Myometrial cell (primary cell): ENCODE results near the gene PRND. TPM values are rescaled to one million over a fixed set of nuclear protein-coding genes. Genes with fewer than 3 reads are reported as not detected.

ENCODE experiments used
- total RNA-seq: library from RNA; depleted of rRNA; stranded (reverse); fragments of >200 nt; gene quantifications from 2 replicates; pipeline ENCODE4 v1.2.3, GENCODE V29; 2015

PRND gene, protein sequence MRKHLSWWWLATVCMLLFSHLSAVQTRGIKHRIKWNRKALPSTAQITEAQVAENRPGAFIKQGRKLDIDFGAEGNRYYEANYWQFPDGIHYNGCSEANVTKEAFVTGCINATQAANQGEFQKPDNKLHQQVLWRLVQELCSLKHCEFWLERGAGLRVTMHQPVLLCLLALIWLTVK
- total RNA-seq = not detected in 2 replicates

DNA sequence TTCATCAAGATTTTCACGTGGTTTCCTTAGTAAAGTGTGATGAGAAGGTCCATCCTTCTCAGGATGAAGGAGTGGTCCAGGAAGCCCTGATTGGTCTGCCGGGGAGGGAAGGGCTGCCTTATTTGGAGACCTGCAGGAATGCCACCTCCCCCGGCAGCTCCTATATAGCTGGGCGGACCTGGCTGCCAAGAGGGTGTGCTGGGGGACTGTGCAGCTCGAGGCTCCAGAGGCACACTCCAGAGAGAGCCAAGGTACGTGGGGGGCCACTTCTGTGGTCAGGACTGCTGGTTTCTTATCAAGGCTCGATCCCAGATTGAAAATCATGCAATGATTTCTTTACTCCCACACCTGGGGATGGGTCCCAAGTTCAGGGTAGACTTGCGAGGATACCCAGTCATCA lies at the start of gene PRND:
Gene PRND (plus strand): TSS at position 191 of the 400 bp plus-strand sequence. CDS start 2,643 bp downstream, outside the sequence.

Other genes with a start within 250 kb of the PRND start
- gene PRNP, start 35.5 kb upstream of the PRND start, total RNA-seq = 198 and 239 TPM in 2 replicates
- 0.29 TPM in 1 of 2 replicates, not detected in the other for gene RASSF2, start 101.7 kb downstream of the PRND start, total RNA-seq